ENCODE results near the gene TRAF1. TPM values are rescaled to one million over a fixed set of nuclear protein-coding genes. Genes with fewer than 3 reads are reported as not detected.
A peak's percentile ranks its signal among the peaks of the same experiment; 100 is the strongest.

Gene TRAF1
- total RNA-seq, 1 experiment from 2014 or later = 4.7 TPM

DNA sequence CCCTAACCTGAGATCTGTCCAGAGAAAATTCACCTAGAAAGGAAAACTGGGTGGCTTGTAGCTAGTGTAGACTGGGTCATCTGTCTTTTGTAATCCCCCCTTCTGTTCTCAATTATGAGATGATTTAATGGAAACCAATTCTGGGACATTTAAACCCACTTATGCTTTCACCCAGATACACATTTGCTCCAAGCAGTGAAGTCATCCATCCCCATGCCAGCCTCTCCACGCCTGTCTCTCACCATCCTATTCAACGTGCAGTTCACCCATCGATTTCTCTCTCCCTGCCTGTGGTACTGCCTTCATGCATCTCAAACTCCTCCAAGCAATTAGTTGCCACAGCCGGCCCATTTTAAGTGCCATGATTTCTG is 51.4 kb downstream of the TRAF1 start:
- peaks cover 3% of the 10 kb centered on the region; the same call in 1 of the 2 replicates for H3K36me3 ChIP-seq (ENCODE audit: control insufficient read depth, insufficient read depth, low read length)
- peak overlapping the region; percentile 57 to 68 for H3K4me3 ChIP-seq (ENCODE audit: low read depth in 2 of 2, low read length in 2 of 2)
- TF ChIP-seq, protein P1, sequence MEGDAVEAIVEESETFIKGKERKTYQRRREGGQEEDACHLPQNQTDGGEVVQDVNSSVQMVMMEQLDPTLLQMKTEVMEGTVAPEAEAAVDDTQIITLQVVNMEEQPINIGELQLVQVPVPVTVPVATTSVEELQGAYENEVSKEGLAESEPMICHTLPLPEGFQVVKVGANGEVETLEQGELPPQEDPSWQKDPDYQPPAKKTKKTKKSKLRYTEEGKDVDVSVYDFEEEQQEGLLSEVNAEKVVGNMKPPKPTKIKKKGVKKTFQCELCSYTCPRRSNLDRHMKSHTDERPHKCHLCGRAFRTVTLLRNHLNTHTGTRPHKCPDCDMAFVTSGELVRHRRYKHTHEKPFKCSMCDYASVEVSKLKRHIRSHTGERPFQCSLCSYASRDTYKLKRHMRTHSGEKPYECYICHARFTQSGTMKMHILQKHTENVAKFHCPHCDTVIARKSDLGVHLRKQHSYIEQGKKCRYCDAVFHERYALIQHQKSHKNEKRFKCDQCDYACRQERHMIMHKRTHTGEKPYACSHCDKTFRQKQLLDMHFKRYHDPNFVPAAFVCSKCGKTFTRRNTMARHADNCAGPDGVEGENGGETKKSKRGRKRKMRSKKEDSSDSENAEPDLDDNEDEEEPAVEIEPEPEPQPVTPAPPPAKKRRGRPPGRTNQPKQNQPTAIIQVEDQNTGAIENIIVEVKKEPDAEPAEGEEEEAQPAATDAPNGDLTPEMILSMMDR (IDR thresholded peaks at IDR 0.05) = no peak
- no peak for TF ChIP-seq TCF7L2 (IDR thresholded peaks at IDR 0.05; ENCODE audit: low read depth, low read length)
- TF ChIP-seq, protein P2, sequence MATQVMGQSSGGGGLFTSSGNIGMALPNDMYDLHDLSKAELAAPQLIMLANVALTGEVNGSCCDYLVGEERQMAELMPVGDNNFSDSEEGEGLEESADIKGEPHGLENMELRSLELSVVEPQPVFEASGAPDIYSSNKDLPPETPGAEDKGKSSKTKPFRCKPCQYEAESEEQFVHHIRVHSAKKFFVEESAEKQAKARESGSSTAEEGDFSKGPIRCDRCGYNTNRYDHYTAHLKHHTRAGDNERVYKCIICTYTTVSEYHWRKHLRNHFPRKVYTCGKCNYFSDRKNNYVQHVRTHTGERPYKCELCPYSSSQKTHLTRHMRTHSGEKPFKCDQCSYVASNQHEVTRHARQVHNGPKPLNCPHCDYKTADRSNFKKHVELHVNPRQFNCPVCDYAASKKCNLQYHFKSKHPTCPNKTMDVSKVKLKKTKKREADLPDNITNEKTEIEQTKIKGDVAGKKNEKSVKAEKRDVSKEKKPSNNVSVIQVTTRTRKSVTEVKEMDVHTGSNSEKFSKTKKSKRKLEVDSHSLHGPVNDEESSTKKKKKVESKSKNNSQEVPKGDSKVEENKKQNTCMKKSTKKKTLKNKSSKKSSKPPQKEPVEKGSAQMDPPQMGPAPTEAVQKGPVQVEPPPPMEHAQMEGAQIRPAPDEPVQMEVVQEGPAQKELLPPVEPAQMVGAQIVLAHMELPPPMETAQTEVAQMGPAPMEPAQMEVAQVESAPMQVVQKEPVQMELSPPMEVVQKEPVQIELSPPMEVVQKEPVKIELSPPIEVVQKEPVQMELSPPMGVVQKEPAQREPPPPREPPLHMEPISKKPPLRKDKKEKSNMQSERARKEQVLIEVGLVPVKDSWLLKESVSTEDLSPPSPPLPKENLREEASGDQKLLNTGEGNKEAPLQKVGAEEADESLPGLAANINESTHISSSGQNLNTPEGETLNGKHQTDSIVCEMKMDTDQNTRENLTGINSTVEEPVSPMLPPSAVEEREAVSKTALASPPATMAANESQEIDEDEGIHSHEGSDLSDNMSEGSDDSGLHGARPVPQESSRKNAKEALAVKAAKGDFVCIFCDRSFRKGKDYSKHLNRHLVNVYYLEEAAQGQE (IDR thresholded peaks at IDR 0.05; ENCODE audit: insufficient read depth in 1 of 2, low read depth in 2 of 2, low read length in 1 of 2) = no peak
- no peak for TF ChIP-seq SIN3A (IDR thresholded peaks at IDR 0.05; ENCODE audit: borderline replicate concordance, insufficient read depth, low read depth, low read length)
- no peak for TF ChIP-seq POLR2AphosphoS5 (IDR thresholded peaks at IDR 0.05; ENCODE audit: low read depth, low read length)
- ATAC-seq (no peak), DNase-seq (ENCODE audit: low read depth, low spot score) (no peak)
- no peaks in the 10 kb centered on the region for H3K9me3 ChIP-seq (ENCODE audit: control insufficient read depth, insufficient read depth, low read depth, low read length)
- H3K4me1 ChIP-seq (ENCODE audit: control insufficient read depth, insufficient read depth, low read length) = peaks cover 40% of the 10 kb centered on the region
- peak overlapping the region; percentile 94 for H3K27ac ChIP-seq (ENCODE audit: low read length)
- in situ Hi-C loops (cut with HindIII; ENCODE audit: low pct_unique_long_range_greater_than_20kb, low sequenced_read_pairs) (no loop called here), intact Hi-C loops (cut with micrococcal nuclease; ENCODE audit: unreplicated experiment) (loop anchor here (5.0 kb wide), 1 partner anchor 52 kb away; the partner anchor contains the start of gene TRAF1)
- ChIA-PET POLR2A (no interaction called here), CTCF (no interaction called here)
- no peaks in the 10 kb centered on the region for H3K27me3 ChIP-seq (ENCODE audit: control insufficient read depth, insufficient read depth, low read length)
- no TSS peak for BruUV-seq (replicated peaks)

DNA sequence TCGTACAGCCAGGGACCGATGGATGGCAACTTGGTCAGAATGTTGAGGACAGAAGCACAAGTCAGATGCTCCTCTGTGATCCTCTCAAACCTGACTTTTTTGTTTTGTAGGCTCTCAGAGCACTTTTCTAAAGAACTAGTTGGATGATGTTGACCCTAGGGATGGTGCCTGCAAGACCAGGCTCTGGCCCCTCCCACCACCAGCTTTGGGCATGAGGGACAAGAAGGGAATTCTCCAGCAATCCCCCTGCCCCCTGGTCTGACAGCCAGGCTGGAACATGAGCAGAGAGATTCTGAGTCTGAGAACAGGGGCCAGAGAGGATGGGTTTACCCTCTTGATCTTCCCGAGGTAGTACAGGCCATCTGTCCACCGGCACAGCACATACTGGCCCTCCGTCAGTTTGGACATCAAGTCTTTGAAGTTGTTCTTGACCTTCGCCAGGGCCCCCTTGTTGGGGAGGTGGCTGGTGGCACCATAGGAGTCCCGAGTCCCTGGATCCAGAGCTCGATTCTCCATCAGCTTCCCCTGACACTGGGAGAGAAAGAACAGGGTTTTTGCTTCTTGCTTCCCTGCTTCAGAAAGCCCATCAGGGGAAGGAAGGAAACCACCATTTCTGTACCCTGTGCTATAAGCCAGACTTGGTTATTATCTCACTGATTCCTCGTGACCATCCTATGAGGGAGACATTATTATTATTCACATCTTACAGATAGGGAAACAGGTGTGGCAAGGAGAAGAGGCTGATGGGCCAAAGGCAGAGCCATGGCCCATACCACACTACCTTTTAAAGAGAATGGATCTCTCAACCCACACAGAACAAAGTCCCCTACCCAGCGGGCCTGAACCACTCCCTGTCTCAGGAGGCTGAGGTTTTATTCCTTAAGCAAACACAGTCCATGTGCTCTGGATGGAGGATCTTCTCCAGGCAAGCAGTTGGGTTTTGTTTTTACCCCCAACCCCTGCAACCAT is 52.1 kb downstream of the TRAF1 start:
- H3K4me1 ChIP-seq (ENCODE audit: control insufficient read depth, insufficient read depth, low read length) = peaks cover 47% of the 10 kb centered on the region
- ATAC-seq (no peak), DNase-seq (ENCODE audit: low read depth, low spot score) (no peak)
- H3K27me3 ChIP-seq (ENCODE audit: control insufficient read depth, insufficient read depth, low read length) = no peaks in the 10 kb centered on the region
- in situ Hi-C loops (cut with HindIII; ENCODE audit: low pct_unique_long_range_greater_than_20kb, low sequenced_read_pairs) = no loop called here
- H3K36me3 ChIP-seq (ENCODE audit: control insufficient read depth, insufficient read depth, low read length) = peaks cover 3% of the 10 kb centered on the region; the same call in 1 of the 2 replicates
- no TSS peak for BruUV-seq (replicated peaks)
- H3K27ac ChIP-seq (ENCODE audit: low read length) = peak overlapping the region; percentile 94
- ChIA-PET CTCF (no interaction called here), POLR2A (no interaction called here)
- no peaks in the 10 kb centered on the region for H3K9me3 ChIP-seq (ENCODE audit: control insufficient read depth, insufficient read depth, low read depth, low read length)
- no peak for TF ChIP-seq TCF7L2 (IDR thresholded peaks at IDR 0.05; ENCODE audit: low read depth, low read length)
- TF ChIP-seq POLR2AphosphoS5 (IDR thresholded peaks at IDR 0.05; ENCODE audit: low read depth, low read length) = no peak
- TF ChIP-seq SIN3A (IDR thresholded peaks at IDR 0.05; ENCODE audit: borderline replicate concordance, insufficient read depth, low read depth, low read length) = no peak
- TF ChIP-seq, protein P2 (IDR thresholded peaks at IDR 0.05; ENCODE audit: insufficient read depth in 1 of 2, low read depth in 2 of 2, low read length in 1 of 2) = no peak
- intact Hi-C loops (cut with micrococcal nuclease; ENCODE audit: unreplicated experiment) = loop anchor here (5.0 kb wide), 1 partner anchor 53 kb away; the partner anchor contains the start of gene TRAF1
- H3K4me3 ChIP-seq (ENCODE audit: low read depth in 2 of 2, low read length in 2 of 2) = no peak overlapping the region

Data from Panc1 (cell line).